SK-N-SH (cell line): ENCODE measurements around the gene STMN1. TPM values are rescaled to one million over a fixed set of nuclear protein-coding genes. Genes with fewer than 3 reads are reported as not detected.

Source experiments
- CTCF ChIA-PET: fragments of 300-600, 350-600 bp; formaldehyde crosslinking; extraction: SDS; loops from one replicate; lab custom pipeline; 2021; lab: Yijun Ruan, JAX
- POLR2A ChIA-PET: fragments of 350-600 bp; sonication (Branson Sonifier 250); formaldehyde crosslinking; extraction: SDS; loops from one replicate; lab custom pipeline; 2020; ENCODE audit warnings: antibody characterized with exemption, inconsistent platforms; lab: Yijun Ruan, JAX
- DNase-seq: peaks from one replicate; pipeline ENCODE4 v3.0.0; 2012
- H2AFZ ChIP-seq: fragments of 200-600 bp; sonication (generic); 2 replicates; pipeline ENCODE4 v1.8.1; 2016; ENCODE audit warnings: antibody characterized with exemption, mild to moderate bottlenecking, low read depth
- H3F3A ChIP-seq: fragments of 200-600 bp; sonication (generic); replicated peaks from 2 replicates; pipeline ENCODE3; 2016; ENCODE audit warnings: antibody characterized with exemption, mild to moderate bottlenecking; ENCODE audit not compliant: insufficient read depth
- H3K27ac ChIP-seq, 2 experiments: fragments of 200-500 bp in 1 of 2; fragments of 200-600 bp in 1 of 2; sonication (Bioruptor generic) in 1 of 2; sonication (generic), shearing (Covaris generic) in 1 of 2; 2 replicates each; pipeline versions ENCODE4 v1.5.1 to v1.6.1; 2014 to 2016; ENCODE audit warnings: low read depth in 2 of 2, inconsistent platforms in 1 of 2, low read length in 1 of 2, mild to moderate bottlenecking in 1 of 2, mixed read lengths in 1 of 2
- H3K27me3 ChIP-seq: fragments of 200-600 bp; sonication (generic), shearing (Covaris generic); 2 replicates; pipeline ENCODE4 v1.6.1; 2016; ENCODE audit warnings: mixed run types; ENCODE audit not compliant: insufficient read depth
- H3K36me3 ChIP-seq, 2 experiments: fragments of 200-500 bp in 1 of 2; fragments of 200-600 bp in 1 of 2; sonication (Bioruptor generic) in 1 of 2; sonication (generic) in 1 of 2; replicated peaks in 1 of 2; 2 replicates each; pipeline versions ENCODE3 to v1.5.1; 2014 to 2016; ENCODE audit warnings: low read length in 1 of 2, mild to moderate bottlenecking in 1 of 2; ENCODE audit not compliant: insufficient read depth in 2 of 2, control insufficient read depth in 1 of 2
- H3K4me1 ChIP-seq, 2 experiments: fragments of 200-500 bp in 1 of 2; fragments of 200-600 bp in 1 of 2; sonication (Bioruptor generic) in 1 of 2; sonication (generic), shearing (Covaris generic) in 1 of 2; 2 replicates each; pipeline versions ENCODE4 v1.5.1 to v1.6.1; 2014 to 2016; ENCODE audit warnings: low read depth in 1 of 2, low read length in 1 of 2, mixed run types in 1 of 2; ENCODE audit not compliant: insufficient read depth in 2 of 2, control insufficient read depth in 1 of 2
- H3K4me2 ChIP-seq: fragments of 200-600 bp; sonication (generic), shearing (Covaris generic); 2 replicates; pipeline ENCODE4 v1.6.1; 2017; ENCODE audit warnings: mixed run types
- H3K4me3 ChIP-seq, 2 experiments: fragments of 200-500 bp in 1 of 2; fragments of 200-600 bp in 1 of 2; sonication (Bioruptor generic) in 1 of 2; sonication (generic), shearing (Covaris generic) in 1 of 2; 2 replicates each; pipeline versions ENCODE4 v1.5.1 to v1.8.1; 2014 to 2016; ENCODE audit warnings: low read depth in 2 of 2, inconsistent platforms in 1 of 2, low read length in 1 of 2, mild to moderate bottlenecking in 1 of 2, mixed read lengths in 1 of 2, moderate library complexity in 1 of 2
- H3K79me2 ChIP-seq: fragments of 200-600 bp; sonication (generic); 2 replicates; pipeline ENCODE4 v1.8.1; 2017; ENCODE audit warnings: mild to moderate bottlenecking; ENCODE audit not compliant: insufficient read depth
- H3K9ac ChIP-seq: fragments of 200-600 bp; sonication (generic); 2 replicates; pipeline ENCODE4 v1.6.1; 2017; ENCODE audit warnings: mixed run types
- H3K9me2 ChIP-seq: fragments of 200-600 bp; sonication (generic); 2 replicates; pipeline ENCODE4 v1.6.1; 2017; ENCODE audit warnings: mixed run types
- H3K9me3 ChIP-seq: fragments of 200-600 bp; sonication (generic); 2 replicates; pipeline ENCODE4 v1.6.1; 2017; ENCODE audit warnings: mixed run types, mild to moderate bottlenecking, moderate library complexity
- H4K20me1 ChIP-seq: fragments of 200-600 bp; sonication (generic); 2 replicates; pipeline ENCODE4 v1.6.1; 2017; ENCODE audit warnings: mild to moderate bottlenecking, mixed run types; ENCODE audit not compliant: insufficient read depth
- CHD2 ChIP-seq: fragments of 150-350 bp; IDR thresholded peaks from 2 replicates; pipeline ENCODE4 v1.6.1; 2018; ENCODE audit warnings: low read length; ENCODE audit not compliant: partially characterized antibody
- ELF1 ChIP-seq: IDR thresholded peaks from 2 replicates; pipeline ENCODE4 v1.4.0; 2012
- EZH2phosphoT487 ChIP-seq: fragments of 200-600 bp; sonication (generic); IDR thresholded peaks from 2 replicates; pipeline ENCODE4 v1.6.1; 2017; ENCODE audit warnings: low read depth, mixed run types, mild to moderate bottlenecking, antibody characterized with exemption, moderate library complexity, borderline replicate concordance
- FOSL2 ChIP-seq: IDR thresholded peaks from 2 replicates; pipeline ENCODE4 v1.4.0; 2012; ENCODE audit warnings: low read depth, mild to moderate bottlenecking, moderate library complexity, borderline replicate concordance
- GABPA ChIP-seq: IDR thresholded peaks from 2 replicates; pipeline ENCODE4 v1.4.0; 2012; ENCODE audit warnings: low read depth, mild to moderate bottlenecking
- GATA2 ChIP-seq: sonication (generic); formaldehyde crosslinking; IDR thresholded peaks from 2 replicates; pipeline ENCODE4 v1.5.0; 2020; ENCODE audit warnings: mild to moderate bottlenecking, missing genetic modification reagents
- MEF2A ChIP-seq: IDR thresholded peaks from 2 replicates; pipeline ENCODE4 v1.4.0; 2012; ENCODE audit warnings: low read depth, borderline replicate concordance
- MXI1 ChIP-seq: IDR thresholded peaks from 2 replicates; pipeline ENCODE4 v1.6.1; 2012; ENCODE audit warnings: mild to moderate bottlenecking, low read depth, low read length, improper control_type of control experiment
- NFIC ChIP-seq: IDR thresholded peaks from 2 replicates; pipeline ENCODE4 v1.4.0; 2012; ENCODE audit warnings: borderline replicate concordance
- NRF1 ChIP-seq: IDR thresholded peaks from 2 replicates; pipeline ENCODE4 v1.6.1; 2012; ENCODE audit warnings: low read depth, mild to moderate bottlenecking, low read length
- POLR2AphosphoS5 ChIP-seq: IDR thresholded peaks from 2 replicates; pipeline ENCODE4 v1.6.1; 2012; ENCODE audit warnings: low read depth, low read length
- RAD21 ChIP-seq: IDR thresholded peaks from 2 replicates; pipeline ENCODE4 v1.6.1; 2012; ENCODE audit warnings: mild to moderate bottlenecking, low read length
- RCOR1 ChIP-seq: fragments of 150-350 bp; IDR thresholded peaks from 2 replicates; pipeline ENCODE4 v1.6.1; 2017; ENCODE audit warnings: antibody characterized with exemption, low read length
- RXRA ChIP-seq: IDR thresholded peaks from 2 replicates; pipeline ENCODE4 v1.4.0; 2012; ENCODE audit warnings: low read depth, mild to moderate bottlenecking, borderline replicate concordance
- TAF1 ChIP-seq: IDR thresholded peaks from 2 replicates; pipeline ENCODE4 v1.6.1; 2012; ENCODE audit warnings: low read depth, mild to moderate bottlenecking, low read length, moderate library complexity, borderline replicate concordance
- YY1 ChIP-seq: IDR thresholded peaks from 2 replicates; pipeline ENCODE4 v1.4.0; 2012; ENCODE audit warnings: low read depth, mild to moderate bottlenecking
- WGBS: methylation state at CpG from one replicate; pipeline ENCODE4 v1.1.6; 2017; ENCODE audit warnings: low lambda C conversion rate; 5-methylcytosine and 5-hydroxymethylcytosine counted together
- polyA plus RNA-seq, 3 experiments: library from polyadenylated mRNA; depleted of rRNA; stranded (reverse); fragments of >200 nt; gene quantifications; 2 replicates each; pipeline ENCODE4 v1.2.3, GENCODE V29; 2012
- TF ChIP-seq, protein P1 (sequence below): IDR thresholded peaks from 2 replicates; pipeline ENCODE4 v1.6.1; 2012; ENCODE audit warnings: mild to moderate bottlenecking, low read depth, low read length, moderate library complexity
- TF ChIP-seq, protein P2 (sequence below): IDR thresholded peaks from 2 replicates; pipeline ENCODE4; 2012
- TF ChIP-seq, protein P3 (sequence below): IDR thresholded peaks from 2 replicates; pipeline ENCODE4 v1.4.0; 2012; ENCODE audit warnings: low read depth, borderline replicate concordance
- TF ChIP-seq, protein P4 (sequence below): fragments of 150-350 bp; IDR thresholded peaks from 2 replicates; pipeline ENCODE4 v1.6.1; 2016; ENCODE audit warnings: mild to moderate bottlenecking, low read depth, low read length

STMN1 gene
- polyA plus RNA-seq, 1 of the 3 experiments (the other 2 are of a cell fraction): 143 TPM

- Histone ChIP-seq H2AFZ (no peak overlapping the region), H3K27me3 (no peaks in the 10 kb centered on the region), H3K79me2 (no peaks in the 10 kb centered on the region), H3K36me3 (no peaks in the 10 kb centered on the region), H3K4me1 (peaks cover 0 to 17% of the 10 kb centered on the region in 2 experiments; a peak in 1 of 4 replicates), H3F3A (no peaks in the 10 kb centered on the region), H3K27ac (no peak overlapping the region), H3K4me3 (no peak overlapping the region), H3K9me3 (no peaks in the 10 kb centered on the region), H4K20me1 (no peaks in the 10 kb centered on the region), H3K9ac (no peak overlapping the region), H3K4me2 (no peak overlapping the region), H3K9me2 (no peaks in the 10 kb centered on the region)
- no peak for TF ChIP-seq YY1
- no peak for TF ChIP-seq GATA2 (CRISPR knock-in tag)
- no peak for TF ChIP-seq POLR2AphosphoS5
- TF ChIP-seq, protein P1, sequence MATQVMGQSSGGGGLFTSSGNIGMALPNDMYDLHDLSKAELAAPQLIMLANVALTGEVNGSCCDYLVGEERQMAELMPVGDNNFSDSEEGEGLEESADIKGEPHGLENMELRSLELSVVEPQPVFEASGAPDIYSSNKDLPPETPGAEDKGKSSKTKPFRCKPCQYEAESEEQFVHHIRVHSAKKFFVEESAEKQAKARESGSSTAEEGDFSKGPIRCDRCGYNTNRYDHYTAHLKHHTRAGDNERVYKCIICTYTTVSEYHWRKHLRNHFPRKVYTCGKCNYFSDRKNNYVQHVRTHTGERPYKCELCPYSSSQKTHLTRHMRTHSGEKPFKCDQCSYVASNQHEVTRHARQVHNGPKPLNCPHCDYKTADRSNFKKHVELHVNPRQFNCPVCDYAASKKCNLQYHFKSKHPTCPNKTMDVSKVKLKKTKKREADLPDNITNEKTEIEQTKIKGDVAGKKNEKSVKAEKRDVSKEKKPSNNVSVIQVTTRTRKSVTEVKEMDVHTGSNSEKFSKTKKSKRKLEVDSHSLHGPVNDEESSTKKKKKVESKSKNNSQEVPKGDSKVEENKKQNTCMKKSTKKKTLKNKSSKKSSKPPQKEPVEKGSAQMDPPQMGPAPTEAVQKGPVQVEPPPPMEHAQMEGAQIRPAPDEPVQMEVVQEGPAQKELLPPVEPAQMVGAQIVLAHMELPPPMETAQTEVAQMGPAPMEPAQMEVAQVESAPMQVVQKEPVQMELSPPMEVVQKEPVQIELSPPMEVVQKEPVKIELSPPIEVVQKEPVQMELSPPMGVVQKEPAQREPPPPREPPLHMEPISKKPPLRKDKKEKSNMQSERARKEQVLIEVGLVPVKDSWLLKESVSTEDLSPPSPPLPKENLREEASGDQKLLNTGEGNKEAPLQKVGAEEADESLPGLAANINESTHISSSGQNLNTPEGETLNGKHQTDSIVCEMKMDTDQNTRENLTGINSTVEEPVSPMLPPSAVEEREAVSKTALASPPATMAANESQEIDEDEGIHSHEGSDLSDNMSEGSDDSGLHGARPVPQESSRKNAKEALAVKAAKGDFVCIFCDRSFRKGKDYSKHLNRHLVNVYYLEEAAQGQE: no peak
- no peak for TF ChIP-seq TAF1
- TF ChIP-seq, protein P2, sequence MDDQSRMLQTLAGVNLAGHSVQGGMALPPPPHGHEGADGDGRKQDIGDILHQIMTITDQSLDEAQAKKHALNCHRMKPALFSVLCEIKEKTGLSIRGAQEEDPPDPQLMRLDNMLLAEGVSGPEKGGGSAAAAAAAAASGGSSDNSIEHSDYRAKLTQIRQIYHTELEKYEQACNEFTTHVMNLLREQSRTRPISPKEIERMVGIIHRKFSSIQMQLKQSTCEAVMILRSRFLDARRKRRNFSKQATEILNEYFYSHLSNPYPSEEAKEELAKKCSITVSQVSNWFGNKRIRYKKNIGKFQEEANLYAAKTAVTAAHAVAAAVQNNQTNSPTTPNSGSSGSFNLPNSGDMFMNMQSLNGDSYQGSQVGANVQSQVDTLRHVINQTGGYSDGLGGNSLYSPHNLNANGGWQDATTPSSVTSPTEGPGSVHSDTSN: no peak
- TF ChIP-seq RCOR1: no peak
- no peak for TF ChIP-seq FOSL2
- TF ChIP-seq, protein P3, sequence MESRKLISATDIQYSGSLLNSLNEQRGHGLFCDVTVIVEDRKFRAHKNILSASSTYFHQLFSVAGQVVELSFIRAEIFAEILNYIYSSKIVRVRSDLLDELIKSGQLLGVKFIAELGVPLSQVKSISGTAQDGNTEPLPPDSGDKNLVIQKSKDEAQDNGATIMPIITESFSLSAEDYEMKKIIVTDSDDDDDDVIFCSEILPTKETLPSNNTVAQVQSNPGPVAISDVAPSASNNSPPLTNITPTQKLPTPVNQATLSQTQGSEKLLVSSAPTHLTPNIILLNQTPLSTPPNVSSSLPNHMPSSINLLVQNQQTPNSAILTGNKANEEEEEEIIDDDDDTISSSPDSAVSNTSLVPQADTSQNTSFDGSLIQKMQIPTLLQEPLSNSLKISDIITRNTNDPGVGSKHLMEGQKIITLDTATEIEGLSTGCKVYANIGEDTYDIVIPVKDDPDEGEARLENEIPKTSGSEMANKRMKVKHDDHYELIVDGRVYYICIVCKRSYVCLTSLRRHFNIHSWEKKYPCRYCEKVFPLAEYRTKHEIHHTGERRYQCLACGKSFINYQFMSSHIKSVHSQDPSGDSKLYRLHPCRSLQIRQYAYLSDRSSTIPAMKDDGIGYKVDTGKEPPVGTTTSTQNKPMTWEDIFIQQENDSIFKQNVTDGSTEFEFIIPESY: no peak
- TF ChIP-seq MXI1: no peak
- no peak for TF ChIP-seq CHD2
- no peak for TF ChIP-seq NFIC
- no peak for TF ChIP-seq MEF2A
- TF ChIP-seq GABPA: no peak
- TF ChIP-seq RXRA: no peak
- TF ChIP-seq NRF1: no peak
- TF ChIP-seq, protein P4, sequence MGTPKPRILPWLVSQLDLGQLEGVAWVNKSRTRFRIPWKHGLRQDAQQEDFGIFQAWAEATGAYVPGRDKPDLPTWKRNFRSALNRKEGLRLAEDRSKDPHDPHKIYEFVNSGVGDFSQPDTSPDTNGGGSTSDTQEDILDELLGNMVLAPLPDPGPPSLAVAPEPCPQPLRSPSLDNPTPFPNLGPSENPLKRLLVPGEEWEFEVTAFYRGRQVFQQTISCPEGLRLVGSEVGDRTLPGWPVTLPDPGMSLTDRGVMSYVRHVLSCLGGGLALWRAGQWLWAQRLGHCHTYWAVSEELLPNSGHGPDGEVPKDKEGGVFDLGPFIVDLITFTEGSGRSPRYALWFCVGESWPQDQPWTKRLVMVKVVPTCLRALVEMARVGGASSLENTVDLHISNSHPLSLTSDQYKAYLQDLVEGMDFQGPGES: no peak
- no peak for TF ChIP-seq RAD21
- TF ChIP-seq EZH2phosphoT487: no peak
- TF ChIP-seq ELF1: no peak
- DNase-seq: no peak
- ChIA-PET POLR2A (no interaction called here), CTCF (no interaction called here)
- WGBS: 79% methylated on average over 5 of the region's 5 CpGs
Measured at GRCh38 chr1:25932321-25932720, 26.1 kb upstream of the STMN1 start.
